NT2/D1 (cell line): ENCODE results near the gene LEMD1.

Source experiments
- SUZ12 ChIP-seq: IDR thresholded peaks from 2 replicates; pipeline ENCODE4 v1.6.1; 2011; ENCODE audit not compliant: insufficient read length, insufficient read depth; ENCODE audit errors: extremely low read depth
- ZNF274 ChIP-seq: IDR thresholded peaks from 2 replicates; pipeline ENCODE4 v1.6.1; 2011; ENCODE audit warnings: mild to moderate bottlenecking, low read depth, low read length

GRCh38 chr1:205451759-205452164 lies 29.9 kb upstream of the LEMD1 start:
- no peak for TF ChIP-seq ZNF274
- no peak for TF ChIP-seq SUZ12
